Activated CD4-positive, CD25-positive, alpha-beta regulatory T cell (primary cell): ENCODE results near the gene DNM3.

Experiments used
- DNase-seq, 4 experiments: peaks; one replicate each; lab custom pipeline; 2025; lab: John Stamatoyannopoulos, UW

DNM3 gene

GRCh38 chr1:172395576-172395975 is 554.3 kb downstream of the DNM3 start:
- DNase-seq = no peak

- no peak for DNase-seq
Measured at GRCh38 chr1:172397221-172397620, 555.9 kb downstream of the DNM3 start.

GRCh38 chr1:172397633-172398032 is 556.3 kb downstream of the DNM3 start:
- no peak for DNase-seq

GRCh38 chr1:172398193-172398592 is 556.9 kb downstream of the DNM3 start:
- no peak for DNase-seq

- DNase-seq = no peak
Measured at GRCh38 chr1:172398970-172399755, 557.9 kb downstream of the DNM3 start.

- DNase-seq = no peak
Measured at GRCh38 chr1:172399756-172400721, 558.7 kb downstream of the DNM3 start.

- DNase-seq = no peak
Measured at GRCh38 chr1:172400722-172401105, 559.4 kb downstream of the DNM3 start.

GRCh38 chr1:172401477-172401876 is 560.2 kb downstream of the DNM3 start:
- no peak for DNase-seq

GRCh38 chr1:172401892-172402291 is 560.6 kb downstream of the DNM3 start:
- DNase-seq = no peak

GRCh38 chr1:172402878-172403569 is 561.7 kb downstream of the DNM3 start:
- DNase-seq = no peak

- DNase-seq = no peak
Measured at GRCh38 chr1:172404121-172404520, 562.8 kb downstream of the DNM3 start.

- DNase-seq = no peak
Measured at GRCh38 chr1:172405912-172406311, 564.6 kb downstream of the DNM3 start.

- no peak for DNase-seq
Measured at GRCh38 chr1:172406968-172407367, 565.7 kb downstream of the DNM3 start.

- DNase-seq = no peak
Measured at GRCh38 chr1:172408958-172409357, 567.7 kb downstream of the DNM3 start.

GRCh38 chr1:172410027-172410426 is 568.7 kb downstream of the DNM3 start:
- DNase-seq = no peak

- DNase-seq = no peak
Measured at GRCh38 chr1:172411791-172412338, 570.6 kb downstream of the DNM3 start.

- DNase-seq = no peak
Measured at GRCh38 chr1:172414331-172414730, 573.0 kb downstream of the DNM3 start.

GRCh38 chr1:172416496-172417035 is 575.3 kb downstream of the DNM3 start:
- DNase-seq = no peak

- no peak for DNase-seq
Measured at GRCh38 chr1:172417557-172417956, 576.3 kb downstream of the DNM3 start.

- no peak for DNase-seq
Measured at GRCh38 chr1:172420385-172420784, 579.1 kb downstream of the DNM3 start, which contains the start of gene C1orf105. TSS of gene C1orf105 (plus strand) at chr1:172420685. CDS start at chr1:172420886, 201 bp downstream.

- no peak for DNase-seq
Measured at GRCh38 chr1:172421974-172422604, 580.8 kb downstream of the DNM3 start.
